OCI-LY7 (cell line): ENCODE results near the gene RNF130.

Experiments used
- CTCF ChIP-seq: fragments of 200-600 bp; sonication (generic); conservative IDR thresholded peaks from 2 replicates; pipeline ENCODE4 v1.5.1; 2014; ENCODE audit warnings: mild to moderate bottlenecking, antibody characterized with exemption, low read length, moderate library complexity, mixed read lengths
- EZH2phosphoT487 ChIP-seq: fragments of 200-600 bp; sonication (generic); IDR thresholded peaks from 2 replicates; pipeline ENCODE4 v1.6.1; 2018; ENCODE audit warnings: low read depth, borderline replicate concordance, mild to moderate bottlenecking, mixed run types, antibody characterized with exemption, low read length, moderate library complexity, mixed read lengths

GRCh38 chr5:179927824-179928223, 143.7 kb downstream of the RNF130 start:
- TF ChIP-seq CTCF = no peak
- TF ChIP-seq EZH2phosphoT487 = no peak
